ENCODE data around the gene COL6A5. TPM values are rescaled to one million over a fixed set of nuclear protein-coding genes. Genes with fewer than 3 reads are reported as not detected.
"Not testable (repeated sequence)": the region's sequence is repeated elsewhere in the genome, so short reads cannot be mapped to it uniquely, and the experiment has no call there.

The COL6A5 gene
- polyA plus RNA-seq, 3 donors, result not detected

GRCh38 chr3:130341882-130342281 lies 3.6 kb upstream of the COL6A5 start:
- TF ChIP-seq, protein P1, sequence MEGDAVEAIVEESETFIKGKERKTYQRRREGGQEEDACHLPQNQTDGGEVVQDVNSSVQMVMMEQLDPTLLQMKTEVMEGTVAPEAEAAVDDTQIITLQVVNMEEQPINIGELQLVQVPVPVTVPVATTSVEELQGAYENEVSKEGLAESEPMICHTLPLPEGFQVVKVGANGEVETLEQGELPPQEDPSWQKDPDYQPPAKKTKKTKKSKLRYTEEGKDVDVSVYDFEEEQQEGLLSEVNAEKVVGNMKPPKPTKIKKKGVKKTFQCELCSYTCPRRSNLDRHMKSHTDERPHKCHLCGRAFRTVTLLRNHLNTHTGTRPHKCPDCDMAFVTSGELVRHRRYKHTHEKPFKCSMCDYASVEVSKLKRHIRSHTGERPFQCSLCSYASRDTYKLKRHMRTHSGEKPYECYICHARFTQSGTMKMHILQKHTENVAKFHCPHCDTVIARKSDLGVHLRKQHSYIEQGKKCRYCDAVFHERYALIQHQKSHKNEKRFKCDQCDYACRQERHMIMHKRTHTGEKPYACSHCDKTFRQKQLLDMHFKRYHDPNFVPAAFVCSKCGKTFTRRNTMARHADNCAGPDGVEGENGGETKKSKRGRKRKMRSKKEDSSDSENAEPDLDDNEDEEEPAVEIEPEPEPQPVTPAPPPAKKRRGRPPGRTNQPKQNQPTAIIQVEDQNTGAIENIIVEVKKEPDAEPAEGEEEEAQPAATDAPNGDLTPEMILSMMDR (IDR thresholded peaks at IDR 0.05), result no peak
- intact Hi-C loops (cut with micrococcal nuclease), result no loop called here
- no CpG with 5 or more reads among the region's 4 CpGs for WGBS (ENCODE audit: insufficient coverage)
- Histone ChIP-seq H3K27me3 (ENCODE audit: control insufficient read depth in 2 of 2, insufficient read depth in 2 of 2, low read length in 2 of 2) (peaks cover 42 to 48% of the 10 kb centered on the region in 2 donors), H3K27ac (ENCODE audit: low read depth in 1 of 2, low read length in 2 of 2) (no peak overlapping the region), H3K36me3 (replicated peaks in 1 of 2; ENCODE audit: control insufficient read depth in 1 of 2, insufficient read depth in 2 of 2, low read length in 2 of 2) (no peaks in the 10 kb centered on the region), H4K20me1 (ENCODE audit: insufficient read depth, low read length) (no peaks in the 10 kb centered on the region), H3K4me1 (ENCODE audit: control insufficient read depth in 1 of 2, insufficient read depth in 2 of 2, low read length in 2 of 2) (peaks cover 4 to 7% of the 10 kb centered on the region in 2 donors), H3K9me3 (replicated peaks in 1 of 2; ENCODE audit: control insufficient read depth in 1 of 2, insufficient read depth in 1 of 2, low read length in 2 of 2) (peaks cover 0 to 17% of the 10 kb centered on the region in 2 donors), H3K79me2 (ENCODE audit: insufficient read depth, low read length) (no peaks in the 10 kb centered on the region), H3K4me3 (replicated peaks in 1 of 3; ENCODE audit: low read depth in 2 of 3, low read length in 3 of 3) (no peak overlapping the region), H3K9ac (ENCODE audit: insufficient read depth, low read length, poor library complexity, severe bottlenecking) (no peak overlapping the region), H3K4me2 (replicated peaks; ENCODE audit: extremely low read depth, low read length, poor library complexity, severe bottlenecking) (no peak overlapping the region), H2AFZ (ENCODE audit: insufficient read depth, low read depth, low read length, poor library complexity, severe bottlenecking) (no peak overlapping the region)
- Mint-ChIP-seq H3K36me3 (peaks cover 0 to 2% of the 10 kb centered on the region in 2 donors), H3K4me3 (no peak overlapping the region), H3K9me3 (peaks cover 4 to 16% (median 6%) of the 10 kb centered on the region in 7 donors), H3K27me3 (ENCODE audit: low read depth in 3 of 3) (peaks cover 28 to 42% (median 41%) of the 10 kb centered on the region in 3 donors), H3K27ac (no peak overlapping the region), H3K4me1 (peaks cover 14% of the 10 kb centered on the region)
- DNase-seq, result no peak

DNA sequence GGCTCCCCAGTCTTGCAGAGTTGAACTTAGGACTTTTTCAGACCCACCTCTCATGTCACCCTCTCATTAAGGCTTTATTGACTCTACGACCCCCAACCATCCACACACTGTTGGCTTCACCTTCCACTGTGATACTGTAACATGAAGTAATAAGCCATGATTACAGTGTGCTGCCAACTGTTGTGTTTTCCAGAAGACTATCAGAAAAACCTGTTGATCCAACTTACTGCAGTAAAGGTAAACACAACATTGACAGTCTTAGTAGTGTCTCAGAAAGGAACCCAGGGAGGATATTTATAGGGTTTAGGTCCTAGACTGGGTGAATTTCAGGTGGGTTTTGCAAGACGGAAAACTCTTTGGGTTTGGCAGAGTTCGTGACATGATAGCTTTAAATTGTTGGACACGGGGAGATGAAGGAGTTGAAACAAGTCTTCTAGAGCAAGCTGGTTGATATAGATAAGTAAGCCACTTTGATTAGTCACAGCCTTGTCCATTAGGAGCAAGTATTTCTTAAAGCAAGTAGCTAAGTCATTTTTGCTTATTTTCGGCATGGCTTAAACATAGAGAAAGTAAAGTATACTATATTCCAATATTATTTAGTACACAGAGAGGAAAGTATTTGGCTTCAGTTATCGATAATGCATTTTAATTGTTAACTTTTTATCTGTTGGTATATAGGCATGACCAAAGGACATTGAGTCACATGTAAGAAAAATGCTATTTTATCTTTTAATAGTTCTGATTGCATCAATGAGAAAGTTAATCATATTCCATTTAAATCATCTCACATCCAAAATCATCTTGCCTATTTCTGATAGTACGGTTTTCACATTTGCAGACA lies 2.4 kb upstream of the COL6A5 start:
- H3K27ac Mint-ChIP-seq, result no peak overlapping the region
- TF ChIP-seq, protein P1 (IDR thresholded peaks at IDR 0.05), result no peak
- Histone ChIP-seq H3K27ac (ENCODE audit: low read depth in 1 of 2, low read length in 2 of 2) (no peak overlapping the region), H3K4me1 (ENCODE audit: control insufficient read depth in 1 of 2, insufficient read depth in 2 of 2, low read length in 2 of 2) (peaks cover 4 to 7% of the 10 kb centered on the region in 2 donors), H3K9ac (ENCODE audit: insufficient read depth, low read length, poor library complexity, severe bottlenecking) (no peak overlapping the region), H4K20me1 (ENCODE audit: insufficient read depth, low read length) (no peaks in the 10 kb centered on the region), H3K27me3 (ENCODE audit: control insufficient read depth in 2 of 2, insufficient read depth in 2 of 2, low read length in 2 of 2) (peaks cover 52 to 59% of the 10 kb centered on the region in 2 donors), H2AFZ (ENCODE audit: insufficient read depth, low read depth, low read length, poor library complexity, severe bottlenecking) (no peak overlapping the region), H3K4me3 (replicated peaks in 1 of 3; ENCODE audit: low read depth in 2 of 3, low read length in 3 of 3) (no peak overlapping the region), H3K79me2 (ENCODE audit: insufficient read depth, low read length) (no peaks in the 10 kb centered on the region), H3K36me3 (replicated peaks in 1 of 2; ENCODE audit: control insufficient read depth in 1 of 2, insufficient read depth in 2 of 2, low read length in 2 of 2) (no peaks in the 10 kb centered on the region), H3K9me3 (replicated peaks in 1 of 2; ENCODE audit: control insufficient read depth in 1 of 2, insufficient read depth in 1 of 2, low read length in 2 of 2) (peaks cover 0 to 19% of the 10 kb centered on the region in 2 donors), H3K4me2 (replicated peaks; ENCODE audit: extremely low read depth, low read length, poor library complexity, severe bottlenecking) (no peak overlapping the region)
- peaks cover 0 to 2% of the 10 kb centered on the region in 2 donors for H3K36me3 Mint-ChIP-seq
- intact Hi-C loops (cut with micrococcal nuclease), result no loop called here
- peaks cover under 1 to 14% (median 4%) of the 10 kb centered on the region in 7 donors for H3K9me3 Mint-ChIP-seq
- H3K27me3 Mint-ChIP-seq (ENCODE audit: low read depth in 3 of 3), result peaks cover 32 to 49% (median 48%) of the 10 kb centered on the region in 3 donors
- 63% methylated on average over 3 of the region's 7 CpGs for WGBS (ENCODE audit: insufficient coverage)
- DNase-seq, result no peak
- H3K4me3 Mint-ChIP-seq, result peak overlapping the region in 1 of 2 donors; percentile 11
- H3K4me1 Mint-ChIP-seq, result peaks cover 14% of the 10 kb centered on the region

- H3K4me2 ChIP-seq (replicated peaks; ENCODE audit: extremely low read depth, low read length, poor library complexity, severe bottlenecking); H3K79me2 ChIP-seq (ENCODE audit: insufficient read depth, low read length); H3K4me1 ChIP-seq (ENCODE audit: control insufficient read depth in 1 of 2, insufficient read depth in 2 of 2, low read length in 2 of 2); H3K9ac ChIP-seq (ENCODE audit: insufficient read depth, low read length, poor library complexity, severe bottlenecking); H3K27ac ChIP-seq (ENCODE audit: low read depth in 1 of 2, low read length in 2 of 2); DNase-seq; H3K36me3 ChIP-seq (replicated peaks in 1 of 2; ENCODE audit: control insufficient read depth in 1 of 2, insufficient read depth in 2 of 2, low read length in 2 of 2); H4K20me1 ChIP-seq (ENCODE audit: insufficient read depth, low read length); intact Hi-C loops (cut with micrococcal nuclease); H3K27ac Mint-ChIP-seq; H3K4me3 ChIP-seq (replicated peaks in 1 of 3; ENCODE audit: low read depth in 2 of 3, low read length in 3 of 3); H2AFZ ChIP-seq (ENCODE audit: insufficient read depth, low read depth, low read length, poor library complexity, severe bottlenecking); H3K36me3 Mint-ChIP-seq: not testable (repeated sequence)
- H3K9me3 ChIP-seq (replicated peaks in 1 of 2; ENCODE audit: control insufficient read depth in 1 of 2, insufficient read depth in 1 of 2, low read length in 2 of 2), result peaks cover 0 to 19% of the 10 kb centered on the region in 2 donors
- peaks cover 41 to 46% of the 10 kb centered on the region in 2 donors for H3K27me3 ChIP-seq (ENCODE audit: control insufficient read depth in 2 of 2, insufficient read depth in 2 of 2, low read length in 2 of 2)
- Mint-ChIP-seq H3K27me3 (ENCODE audit: low read depth in 3 of 3) (peaks cover 32 to 53% (median 41%) of the 10 kb centered on the region in 3 donors), H3K4me1 (peaks cover 10% of the 10 kb centered on the region), H3K9me3 (peaks cover 0 to 16% (median 8%) of the 10 kb centered on the region in 7 donors), H3K4me3 (peak overlapping the region in 1 of 2 donors; percentile 35)
- no CpG with 5 or more reads among the region's 2 CpGs for WGBS (ENCODE audit: insufficient coverage)
Observed at GRCh38 chr3:130348258-130348657, 2.8 kb downstream of the COL6A5 start.

Measured in CD14-positive monocyte (primary cell).